ENCODE measurements around the gene RNF157.

- TF ChIP-seq CTCF (IDR thresholded peaks at IDR 0.05), result no peak
- no peak for TF ChIP-seq POLR2AphosphoS5 (IDR thresholded peaks at IDR 0.05)
Measured at GRCh38 chr17:76156662-76156991, 83.7 kb downstream of the RNF157 start.
